GM12878 (cell line): Measurements from ENCODE around the gene FANCB. TPM values are rescaled to one million over a fixed set of nuclear protein-coding genes. Genes with fewer than 3 reads are reported as not detected.

Experiments used
- ATAC-seq: fragments of 200-7000 bp; cut with Tn5 transposase; 3 replicates; pipeline ENCODE4 v1.9.1; 2020; ENCODE audit warnings: mild to moderate bottlenecking, moderate library complexity
- BruUV-seq: library from RNA; stranded (reverse); fragments of 400-500 nt; replicated peaks from 2 replicates; lab custom pipeline; 2021; lab: Mats Ljungman, UMichigan
- CTCF ChIA-PET: fragments of 300-600 bp; sonication (Branson Sonifier 250); formaldehyde crosslinking; extraction: SDS; loops from one replicate; lab custom pipeline; 2021; ENCODE audit warnings: inconsistent platforms; lab: Yijun Ruan, JAX
- POLR2A ChIA-PET: fragments of 350-600 bp; formaldehyde crosslinking; extraction: SDS; loops from one replicate; lab custom pipeline; 2021; ENCODE audit warnings: inconsistent platforms; lab: Charles Lee
- RAD21 ChIA-PET: fragments of 300-600 bp; sonication (Branson Sonifier 250); formaldehyde crosslinking; loops from one replicate; lab custom pipeline; 2023; ENCODE audit warnings: antibody characterized with exemption; ENCODE audit not compliant: unreplicated experiment; lab: Charles Lee
- SMC1A ChIA-PET: fragments of 300-600 bp; sonication (Branson Sonifier 250); formaldehyde crosslinking; loops from one replicate; lab custom pipeline; 2023; ENCODE audit not compliant: unreplicated experiment, uncharacterized antibody; lab: Charles Lee
- DNase-seq: peaks from one replicate; pipeline ENCODE4 v3.0.0-alpha.2; 2011; ENCODE audit warnings: low read depth, low spot score
- FAIRE-seq: peaks from 3 replicates; lab custom pipeline; 2011; peaks lifted over from hg19 to GRCh38; lab: Jason Lieb, UNC
- H2AFZ ChIP-seq: 2 replicates; pipeline ENCODE4 v1.6.0; 2011; ENCODE audit warnings: low read depth, low read length, control low read depth; ENCODE audit not compliant: control insufficient read depth
- H3K27ac ChIP-seq: 2 replicates; pipeline ENCODE4 v1.5.1; 2011; ENCODE audit warnings: control low read depth; ENCODE audit not compliant: control insufficient read depth, insufficient read depth
- H3K27me3 ChIP-seq, 2 experiments: replicated peaks in 1 of 2; 2 replicates each; pipeline versions ENCODE4 v1.6.0 to v1.6.1; 2011; ENCODE audit warnings: low read length in 1 of 2; ENCODE audit not compliant: control insufficient read depth in 2 of 2, insufficient read depth in 2 of 2
- H3K36me3 ChIP-seq, 2 experiments: 2 replicates each; pipeline ENCODE4 v1.5.1; 2011; ENCODE audit warnings: low read length in 1 of 2; ENCODE audit not compliant: control insufficient read depth in 2 of 2, insufficient read depth in 2 of 2
- H3K4me1 ChIP-seq: 2 replicates; pipeline ENCODE4 v1.6.1; 2011; ENCODE audit warnings: mild to moderate bottlenecking, low read length, moderate library complexity, mixed read lengths; ENCODE audit not compliant: control insufficient read depth, insufficient read depth
- H3K4me2 ChIP-seq: 2 replicates; pipeline ENCODE4 v1.6.0; 2011; ENCODE audit warnings: control low read depth; ENCODE audit not compliant: control insufficient read depth, insufficient read depth
- H3K4me3 ChIP-seq: fragments of 200-600 bp; sonication (generic); 2 replicates; pipeline ENCODE4 v1.5.1; 2016
- H3K79me2 ChIP-seq: 2 replicates; pipeline ENCODE4 v1.6.0; 2011; ENCODE audit warnings: low read length; ENCODE audit not compliant: control insufficient read depth, insufficient read depth
- H3K9ac ChIP-seq: 2 replicates; pipeline ENCODE4 v1.8.0; 2011; ENCODE audit warnings: low read length, control low read depth, mixed read lengths; ENCODE audit not compliant: control insufficient read depth, insufficient read depth
- H3K9me3 ChIP-seq: replicated peaks from 3 replicates; pipeline ENCODE4 v1.5.1; 2011; ENCODE audit warnings: mild to moderate bottlenecking, low read length; ENCODE audit not compliant: control insufficient read depth, insufficient read depth
- H4K20me1 ChIP-seq: 2 replicates; pipeline ENCODE4 v1.6.0; 2011; ENCODE audit not compliant: control insufficient read depth, insufficient read depth
- BHLHE40 ChIP-seq, 2 experiments: fragments of 450-650 bp in 1 of 2; IDR thresholded peaks; 2 replicates each; pipeline ENCODE4 v1.6.1; 2011 to 2017; ENCODE audit warnings: low read depth in 2 of 2, borderline replicate concordance in 1 of 2, improper control_type of control experiment in 1 of 2, low read length in 1 of 2, mild to moderate bottlenecking in 1 of 2
- EGR1 ChIP-seq, 2 experiments: IDR thresholded peaks; 1 replicate in 1 of 2; 2 replicates in 1 of 2; pipeline ENCODE4 v1.6.1; 2011 to 2012; ENCODE audit warnings: low read depth in 2 of 2, low read length in 2 of 2, borderline replicate concordance in 1 of 2, mild to moderate bottlenecking in 1 of 2, moderate library complexity in 1 of 2
- EP300 ChIP-seq, 2 experiments: fragments of 150-350 bp in 1 of 2; IDR thresholded peaks; 2 replicates each; pipeline ENCODE4 v1.6.1; 2011 to 2012; ENCODE audit warnings: low read depth in 2 of 2, low read length in 2 of 2, borderline replicate concordance in 1 of 2, improper control_type of control experiment in 1 of 2, inconsistent platforms in 1 of 2; ENCODE audit not compliant: control insufficient read depth in 1 of 2
- GABPA ChIP-seq: IDR thresholded peaks from 2 replicates; pipeline ENCODE4 v1.6.1; 2014; ENCODE audit warnings: antibody characterized with exemption, low read depth, mild to moderate bottlenecking, inconsistent platforms
- LARP7 ChIP-seq: fragments of 450-650 bp; IDR thresholded peaks from 2 replicates; pipeline ENCODE4 v1.6.1; 2017; ENCODE audit warnings: mild to moderate bottlenecking
- MTA2 ChIP-seq: fragments of 450-650 bp; IDR thresholded peaks from 2 replicates; pipeline ENCODE4 v1.6.1; 2016; ENCODE audit warnings: low read depth, mild to moderate bottlenecking, moderate library complexity
- NFYA ChIP-seq: IDR thresholded peaks from 2 replicates; pipeline ENCODE4 v1.6.1; 2011; ENCODE audit warnings: low read depth, mild to moderate bottlenecking, low read length, improper control_type of control experiment, borderline replicate concordance
- PBX3 ChIP-seq: IDR thresholded peaks from 2 replicates; pipeline ENCODE4 v1.6.1; 2011; ENCODE audit warnings: mild to moderate bottlenecking, low read depth, low read length, moderate library complexity; ENCODE audit not compliant: insufficient replicate concordance
- RCOR1 ChIP-seq: conservative IDR thresholded peaks from 2 replicates; pipeline ENCODE4 v1.6.1; 2012; ENCODE audit warnings: low read depth, low read length, improper control_type of control experiment
- RFX5 ChIP-seq: IDR thresholded peaks from 2 replicates; pipeline ENCODE4 v1.6.1; 2011; ENCODE audit warnings: low read depth, low read length, improper control_type of control experiment
- SIX5 ChIP-seq: IDR thresholded peaks from 2 replicates; pipeline ENCODE4 v1.6.1; 2011; ENCODE audit warnings: mild to moderate bottlenecking, low read depth, low read length, moderate library complexity; ENCODE audit not compliant: severe bottlenecking
- SMC3 ChIP-seq: IDR thresholded peaks from 2 replicates; pipeline ENCODE4 v1.6.1; 2011; ENCODE audit warnings: low read length, improper control_type of control experiment, borderline replicate concordance
- SREBF2 ChIP-seq: IDR thresholded peaks from 2 replicates; pipeline ENCODE4 v1.6.1; 2012; ENCODE audit warnings: mild to moderate bottlenecking, low read length
- USF1 ChIP-seq: IDR thresholded peaks from 2 replicates; pipeline ENCODE4 v1.6.1; 2011; ENCODE audit warnings: borderline replicate concordance, low read depth, mild to moderate bottlenecking, moderate library complexity, mixed read lengths, low read length; ENCODE audit not compliant: insufficient read depth; ENCODE audit errors: extremely low read length
- WGBS: methylation state at CpG from one replicate; pipeline ENCODE4 v1.1.6; 2016; ENCODE audit warnings: low lambda C conversion rate; ENCODE audit not compliant: insufficient replicate concordance, insufficient coverage; ENCODE audit errors: missing lambda C conversion rate; 5-methylcytosine and 5-hydroxymethylcytosine counted together
- in situ Hi-C: fragments of 300-500 bp; cut with MboI; formaldehyde crosslinking; loops from 9 replicates; pipeline ENCODE4 v1.14.3; 2018; ENCODE audit warnings: mixed read lengths
- intact Hi-C: fragments of 100-400 bp; cut with micrococcal nuclease; formaldehyde crosslinking; loops from one replicate; pipeline ENCODE4 v1.14.2; 2022; ENCODE audit not compliant: unreplicated experiment
- polyA plus RNA-seq, 11 experiments: library from polyadenylated mRNA; depleted of rRNA in 4 of 11; unstranded in 6 of 11; stranded (reverse) in 5 of 11; fragments of >200 nt; fragmentation: Nextera tagmentation in 4 of 11; fragmentation: Illumina TruSeq in 1 of 11; extraction: Ambion mirVana in 4 of 11; extraction: Trizol in 1 of 11; gene quantifications; 1 replicate in 1 of 11; 2 replicates in 10 of 11; pipeline versions ENCODE4 v1.2.1 to v1.2.3, GENCODE V29; 2011 to 2016; ENCODE audit warnings: inconsistent platforms in 2 of 11, missing spikeins in 2 of 11, low read depth in 1 of 11
- total RNA-seq, 4 experiments: library from RNA; depleted of rRNA in 3 of 4; stranded (reverse); fragments of >200 nt in 3 of 4; fragmentation: Illumina TruSeq in 1 of 4; extraction: Trizol in 1 of 4; gene quantifications; 2 replicates each; pipeline versions ENCODE4 v1.2.1 to v1.2.3, GENCODE V29; 2013 to 2021

The FANCB gene
- total and polyA plus RNA-seq, 10 of the 15 experiments (the other 5 are each of a cell fraction or from before 2014, with no cell fraction given), result 3.0 to 14.6 (median 8.4) TPM

- no TSS peak for BruUV-seq
- Histone ChIP-seq H4K20me1 (no peaks in the 10 kb centered on the region), H3K36me3 (no peaks in the 10 kb centered on the region), H3K27me3 (no peaks in the 10 kb centered on the region), H3K4me3 (no peak overlapping the region), H3K9ac (no peak overlapping the region), H2AFZ (no peak overlapping the region), H3K4me1 (no peaks in the 10 kb centered on the region), H3K79me2 (no peaks in the 10 kb centered on the region), H3K27ac (no peak overlapping the region), H3K9me3 (no peaks in the 10 kb centered on the region), H3K4me2 (no peak overlapping the region)
- no peak for TF ChIP-seq LARP7
- TF ChIP-seq EP300 (IDR thresholded peaks at IDR 0.05; ENCODE audit: borderline replicate concordance in 1 of 2, control insufficient read depth in 1 of 2, low read depth in 2 of 2, low read length in 2 of 2), result no peak
- no peak for TF ChIP-seq RCOR1
- TF ChIP-seq BHLHE40 (IDR thresholded peaks at IDR 0.05; ENCODE audit: borderline replicate concordance in 1 of 2, low read depth in 2 of 2, low read length in 1 of 2), result no peak
- no peak for TF ChIP-seq USF1
- FAIRE-seq (no peak), ATAC-seq (no peak), DNase-seq (no peak)
- ChIA-PET CTCF (no interaction called here), POLR2A (no interaction called here), SMC1A (interaction anchor here (0.6 kb wide), 1 partner anchor 165 kb away, joined by 4 read pairs; no protein-coding TSS in a partner anchor), RAD21 (no interaction called here)
- in situ Hi-C loops, result no loop called here
- WGBS, result 45% methylated on average over 2 of the region's 2 CpGs
- intact Hi-C loops, result no loop called here
Measured at GRCh38 chrX:14832151-14832550, 40.7 kb downstream of the FANCB start.

- Histone ChIP-seq H3K4me1 (no peaks in the 10 kb centered on the region), H3K27ac (no peak overlapping the region), H3K36me3 (no peaks in the 10 kb centered on the region), H3K9me3 (no peaks in the 10 kb centered on the region), H3K4me2 (no peak overlapping the region), H3K79me2 (no peaks in the 10 kb centered on the region), H4K20me1 (no peaks in the 10 kb centered on the region), H2AFZ (no peak overlapping the region), H3K9ac (no peak overlapping the region), H3K27me3 (no peaks in the 10 kb centered on the region), H3K4me3 (no peak overlapping the region)
- SMC1A ChIA-PET, result no interaction called here
- in situ Hi-C loops (no loop called here), intact Hi-C loops (no loop called here)
- DNase-seq (no peak), ATAC-seq (no peak), FAIRE-seq (no peak)
- RAD21 ChIA-PET, result no interaction called here
- CTCF ChIA-PET, result no interaction called here
- POLR2A ChIA-PET, result no interaction called here
- BruUV-seq, result no TSS peak
- 52% methylated on average over 2 of the region's 2 CpGs for WGBS
- no peak for TF ChIP-seq PBX3
- no peak for TF ChIP-seq NFYA
- TF ChIP-seq SREBF2, result no peak
- TF ChIP-seq SMC3, result no peak
- TF ChIP-seq BHLHE40 (IDR thresholded peaks at IDR 0.05; ENCODE audit: borderline replicate concordance in 1 of 2, low read depth in 2 of 2, low read length in 1 of 2), result no peak
- no peak for TF ChIP-seq RFX5
- TF ChIP-seq MTA2, result no peak
- TF ChIP-seq SIX5, result no peak
- no peak for TF ChIP-seq EGR1 (IDR thresholded peaks at IDR 0.05; ENCODE audit: borderline replicate concordance in 1 of 2, low read depth in 2 of 2, low read length in 2 of 2)
- TF ChIP-seq GABPA, result no peak
Measured at GRCh38 chrX:14829643-14830042, 43.2 kb downstream of the FANCB start.
